G401 (cell line): ENCODE results near the gene PRR22. TPM values are rescaled to one million over a fixed set of nuclear protein-coding genes. Genes with fewer than 3 reads are reported as not detected.
"Not testable (repeated sequence)": the region's sequence is repeated elsewhere in the genome, so short reads cannot be mapped to it uniquely, and the experiment has no call there.

Experiments
- DNase-seq: peaks from one replicate; pipeline ENCODE4 v3.0.0-alpha.2; 2015; ENCODE audit warnings: low spot score
- in situ Hi-C: cut with HindIII; loops from 2 replicates; pipeline ENCODE4 v1.10.0; 2016; ENCODE audit warnings: low sequenced_read_pairs, mixed read lengths
- total RNA-seq: library from RNA; depleted of rRNA; stranded (reverse); fragments of >200 nt; shearing (Covaris generic); gene quantifications from 2 replicates; pipeline ENCODE4 v1.2.3, GENCODE V29; 2014; rRNA removed

PRR22 gene
- total RNA-seq, 1 experiment from 2014 or later: 2.6 TPM

GRCh38 chr19:5775668-5776309 lies 8.8 kb downstream of the PRR22 start:
- in situ Hi-C loops: no loop called here
- no peak for DNase-seq

DNA sequence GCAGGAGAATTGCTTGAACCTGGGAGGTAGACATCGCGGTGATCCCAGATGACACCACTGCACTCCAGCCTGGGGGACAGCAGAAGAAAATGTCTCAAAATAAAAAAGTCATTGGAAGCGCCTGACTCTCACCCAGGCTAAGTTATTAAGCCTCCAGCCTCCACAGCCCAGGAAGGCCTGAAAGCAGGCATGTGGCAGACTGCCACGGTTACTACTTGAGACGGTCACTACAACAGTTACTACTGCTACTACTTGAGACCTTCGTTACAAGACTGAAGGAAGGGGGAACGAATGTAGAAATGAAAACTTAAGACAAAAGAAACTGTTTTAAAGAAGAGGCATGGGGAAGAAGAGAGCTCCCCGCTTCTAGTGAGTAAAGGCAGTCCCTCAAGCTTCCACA lies 9.6 kb downstream of the PRR22 start:
- DNase-seq: no peak
- in situ Hi-C loops: no loop called here

- in situ Hi-C loops: no loop called here
- no peak for DNase-seq
Measured at GRCh38 chr19:5773276-5773675, 11.3 kb downstream of the PRR22 start.

DNA sequence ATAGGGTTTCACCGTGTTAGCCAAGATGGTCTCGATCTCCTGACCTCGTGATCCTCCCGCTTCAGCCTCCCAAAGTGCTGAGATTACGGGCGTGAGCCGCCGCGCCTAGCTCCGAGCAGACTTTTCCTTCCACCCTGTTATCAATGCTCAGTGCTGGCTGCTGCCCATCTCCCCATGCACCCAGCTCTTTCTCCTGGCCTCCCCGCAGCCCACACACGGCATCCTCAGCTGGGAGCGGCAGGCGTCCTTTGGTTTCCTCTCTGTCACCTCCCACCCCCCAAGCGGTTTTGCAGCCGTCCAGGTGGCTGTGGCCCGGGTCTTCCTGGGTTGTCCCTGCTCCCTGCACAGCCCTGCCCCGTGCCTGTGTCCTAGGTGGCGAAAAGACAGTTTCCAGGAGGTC lies 12.1 kb downstream of the PRR22 start:
- in situ Hi-C loops: no loop called here
- no peak for DNase-seq

GRCh38 chr19:5767949-5768348 lies 16.6 kb downstream of the PRR22 start:
- DNase-seq: no peak
- in situ Hi-C loops: no loop called here

DNA sequence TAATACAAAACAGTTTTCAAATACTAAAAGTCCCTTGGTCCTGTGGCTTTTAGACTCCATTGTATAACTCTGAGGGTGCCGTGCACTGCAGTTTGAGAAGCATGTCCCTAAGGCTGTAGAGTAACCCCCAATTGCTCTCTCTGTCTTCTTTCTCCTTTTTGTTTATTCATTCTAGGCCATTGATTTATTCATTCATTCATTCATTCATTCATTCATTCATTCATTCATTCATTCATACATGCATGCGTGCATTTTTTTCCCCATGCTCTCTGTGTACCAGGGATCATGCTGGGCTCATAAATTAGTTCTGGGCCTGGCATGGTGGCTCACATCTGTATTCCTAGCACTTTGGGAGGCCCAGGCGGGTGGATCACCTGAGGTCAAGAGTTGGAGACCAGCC lies 19.3 kb downstream of the PRR22 start:
- DNase-seq: no peak
- in situ Hi-C loops: no loop called here

- in situ Hi-C loops: no loop called here
- DNase-seq: no peak
Measured at GRCh38 chr19:5762608-5763217, 21.8 kb downstream of the PRR22 start.

GRCh38 chr19:5753743-5754142 lies 30.8 kb downstream of the PRR22 start:
- DNase-seq: no peak
- in situ Hi-C loops: no loop called here

- in situ Hi-C loops: no loop called here
- DNase-seq: no peak
Measured at GRCh38 chr19:5751709-5752108, 32.8 kb downstream of the PRR22 start.

DNA sequence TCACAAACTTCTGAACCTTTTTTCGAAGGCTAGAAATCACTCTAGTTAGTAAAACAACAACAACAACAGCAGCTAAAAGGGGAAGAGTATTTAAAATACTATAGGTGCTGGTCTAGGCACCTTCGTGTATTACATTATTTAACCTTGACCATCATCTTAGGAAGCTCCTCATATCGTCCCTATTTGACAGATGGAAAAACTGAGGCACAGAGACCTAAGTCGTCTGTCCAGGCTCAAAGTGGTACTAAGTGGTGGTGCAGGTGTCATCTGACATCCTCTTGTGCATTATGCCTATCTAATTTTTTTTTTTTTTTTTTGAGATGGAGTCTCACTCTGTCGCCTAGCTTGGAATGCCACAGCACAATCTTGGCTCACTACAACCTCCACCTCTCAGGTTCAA lies 35.0 kb downstream of the PRR22 start:
- in situ Hi-C loops: no loop called here
- no peak for DNase-seq

- in situ Hi-C loops, DNase-seq: not testable (repeated sequence)
Measured at GRCh38 chr19:5748920-5749319, 35.6 kb downstream of the PRR22 start.

DNA sequence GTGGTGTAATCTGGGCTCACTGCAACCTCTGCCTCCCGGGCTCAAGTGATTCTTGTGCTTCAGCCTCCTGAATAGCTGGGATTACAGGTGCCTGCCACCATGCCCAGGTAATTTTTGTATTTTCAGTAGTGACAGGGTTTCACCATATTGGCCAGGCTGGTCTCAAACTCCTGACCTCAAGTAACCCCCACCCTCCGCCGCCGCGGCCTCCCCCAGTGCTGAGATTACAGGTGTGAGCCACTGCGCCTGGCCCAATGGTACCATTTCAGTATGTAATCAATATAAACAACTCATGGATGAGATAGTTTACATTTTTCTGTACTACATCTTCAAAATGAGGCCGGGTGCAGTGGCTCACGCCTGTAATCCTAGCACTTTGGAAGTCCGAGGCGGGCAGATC lies 39.5 kb downstream of the PRR22 start:
- in situ Hi-C loops, DNase-seq: not testable (repeated sequence)

DNA sequence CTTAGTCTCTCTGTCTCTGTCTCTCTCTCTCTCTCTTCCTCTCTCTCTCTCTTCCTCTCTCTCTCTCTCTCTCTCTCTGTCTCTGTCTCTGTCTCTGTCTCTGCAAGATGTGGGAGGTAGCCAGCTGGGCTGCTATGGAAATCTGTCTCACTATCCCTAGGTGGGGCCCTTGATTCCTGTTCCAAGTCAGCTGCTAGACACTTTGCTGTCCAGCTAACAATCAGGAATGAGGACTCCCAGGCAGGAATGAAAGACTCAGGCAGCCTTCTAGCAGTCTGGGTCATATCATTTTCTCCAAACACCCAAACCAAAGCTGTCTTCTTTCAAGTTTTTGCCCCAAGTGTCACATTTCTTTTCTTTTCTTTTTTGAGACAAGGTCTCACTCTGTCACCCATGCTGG lies 40.9 kb downstream of the PRR22 start:
- DNase-seq: no peak
- in situ Hi-C loops: no loop called here

DNA sequence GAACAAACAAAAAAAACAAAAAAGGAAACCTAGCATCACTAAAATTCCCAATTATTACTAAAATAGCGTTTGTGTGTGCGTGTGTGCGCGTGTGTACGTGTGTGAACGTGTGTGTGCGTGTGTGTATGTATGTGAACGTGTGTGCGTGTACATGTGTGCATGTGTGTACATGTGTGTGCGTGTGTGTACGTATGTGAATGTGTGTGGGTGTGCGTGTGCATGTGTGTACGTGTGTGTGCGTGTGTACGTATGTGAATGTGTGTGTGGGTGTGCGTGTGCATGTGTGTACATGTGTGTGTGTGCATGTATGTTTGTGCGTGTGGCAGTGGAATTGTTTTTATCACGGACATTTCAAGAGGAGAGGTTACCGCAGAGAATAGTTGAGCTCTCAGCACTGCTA lies 42.5 kb downstream of the PRR22 start:
- in situ Hi-C loops: no loop called here
- no peak for DNase-seq

DNA sequence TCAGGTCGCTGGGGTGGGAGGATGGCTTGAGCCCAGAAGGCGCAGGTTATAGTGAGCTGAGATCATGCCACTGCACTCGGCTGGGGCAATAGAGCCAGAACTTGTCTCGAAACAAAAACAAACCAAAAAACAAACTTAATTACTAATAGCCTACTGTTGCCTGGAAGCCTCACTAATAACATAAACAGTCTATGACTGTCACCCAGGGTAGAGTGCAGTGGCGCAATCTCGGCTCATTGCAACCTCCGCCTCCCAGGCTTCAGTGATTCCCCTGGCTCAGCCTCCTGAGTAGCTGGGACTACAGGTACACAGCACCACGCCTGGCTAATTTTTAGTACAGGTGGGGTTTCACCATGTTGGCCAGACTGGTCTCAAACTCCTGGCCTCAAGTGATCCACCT lies 46.1 kb downstream of the PRR22 start:
- DNase-seq: no peak
- in situ Hi-C loops: no loop called here

- in situ Hi-C loops, DNase-seq: not testable (repeated sequence)
Measured at GRCh38 chr19:5733172-5733571, 51.4 kb downstream of the PRR22 start.

Other genes with a start within 250 kb of the PRR22 start
- not detected in 2 replicates for gene TINCR, start 216.8 kb downstream of the PRR22 start, total RNA-seq
- 6.0 and 13.7 TPM in 2 replicates for gene SAFB2, start 162.0 kb downstream of the PRR22 start, total RNA-seq
- gene SAFB, start 161.7 kb downstream of the PRR22 start, total RNA-seq: 43.8 and 65.7 TPM in 2 replicates
- gene MICOS13, start 104.2 kb downstream of the PRR22 start, total RNA-seq: 36.5 and 74.5 TPM in 2 replicates
- gene HSD11B1L, start 103.7 kb downstream of the PRR22 start, total RNA-seq: 15.1 and 18.8 TPM in 2 replicates
- gene RPL36, start 94.5 kb downstream of the PRR22 start, total RNA-seq: 758 and 1,281 TPM in 2 replicates
- gene LONP1, start 64.6 kb downstream of the PRR22 start, total RNA-seq: 240 and 246 TPM in 2 replicates
- not detected in 2 replicates for gene CATSPERD, start 64.1 kb downstream of the PRR22 start, total RNA-seq
- 100 and 105 TPM in 2 replicates for gene DUS3L, start 6.4 kb upstream of the PRR22 start, total RNA-seq
- gene NRTN, start 20.3 kb upstream of the PRR22 start, total RNA-seq: 8.3 and 14.0 TPM in 2 replicates
- not detected in 2 replicates for gene FUT6, start 55.0 kb upstream of the PRR22 start, total RNA-seq
- gene FUT3, start 66.7 kb upstream of the PRR22 start, total RNA-seq: not detected in 2 replicates
- gene FUT5, start 85.8 kb upstream of the PRR22 start, total RNA-seq: not detected in 2 replicates
- 430 and 662 TPM in 2 replicates for gene NDUFA11, start 119.0 kb upstream of the PRR22 start, total RNA-seq
- gene VMAC, start 120.1 kb upstream of the PRR22 start, total RNA-seq: 2.2 and 2.6 TPM in 2 replicates
- 0.31 and 5.8 TPM in 2 replicates for gene CAPS, start 129.5 kb upstream of the PRR22 start, total RNA-seq
- 55.2 and 71.9 TPM in 2 replicates for gene RANBP3, start 193.4 kb upstream of the PRR22 start, total RNA-seq